ENCODE data around the gene OPTN.

DNA sequence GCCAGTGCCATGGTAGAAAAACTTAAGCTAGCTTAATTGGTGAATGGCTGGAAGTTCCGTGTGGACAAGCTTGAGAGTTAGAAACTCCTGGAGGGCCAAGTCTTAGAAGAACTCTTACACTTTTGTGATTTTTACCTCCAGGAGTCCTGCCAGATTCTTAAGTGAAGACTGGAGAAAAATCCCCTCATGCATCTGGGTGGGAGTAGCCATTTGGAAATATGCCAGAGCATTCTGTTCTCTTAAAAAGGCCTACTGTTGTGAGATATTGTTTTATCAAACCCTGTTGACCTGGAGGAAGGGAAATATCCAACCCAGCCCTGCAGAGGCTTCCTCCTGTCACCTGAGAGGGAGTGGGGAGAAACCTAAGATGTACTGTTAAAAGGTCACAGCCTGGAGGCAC lies 43.8 kb downstream of the OPTN start:
- TF ChIP-seq, protein P1, sequence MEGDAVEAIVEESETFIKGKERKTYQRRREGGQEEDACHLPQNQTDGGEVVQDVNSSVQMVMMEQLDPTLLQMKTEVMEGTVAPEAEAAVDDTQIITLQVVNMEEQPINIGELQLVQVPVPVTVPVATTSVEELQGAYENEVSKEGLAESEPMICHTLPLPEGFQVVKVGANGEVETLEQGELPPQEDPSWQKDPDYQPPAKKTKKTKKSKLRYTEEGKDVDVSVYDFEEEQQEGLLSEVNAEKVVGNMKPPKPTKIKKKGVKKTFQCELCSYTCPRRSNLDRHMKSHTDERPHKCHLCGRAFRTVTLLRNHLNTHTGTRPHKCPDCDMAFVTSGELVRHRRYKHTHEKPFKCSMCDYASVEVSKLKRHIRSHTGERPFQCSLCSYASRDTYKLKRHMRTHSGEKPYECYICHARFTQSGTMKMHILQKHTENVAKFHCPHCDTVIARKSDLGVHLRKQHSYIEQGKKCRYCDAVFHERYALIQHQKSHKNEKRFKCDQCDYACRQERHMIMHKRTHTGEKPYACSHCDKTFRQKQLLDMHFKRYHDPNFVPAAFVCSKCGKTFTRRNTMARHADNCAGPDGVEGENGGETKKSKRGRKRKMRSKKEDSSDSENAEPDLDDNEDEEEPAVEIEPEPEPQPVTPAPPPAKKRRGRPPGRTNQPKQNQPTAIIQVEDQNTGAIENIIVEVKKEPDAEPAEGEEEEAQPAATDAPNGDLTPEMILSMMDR (IDR thresholded peaks at IDR 0.05; ENCODE audit: control extremely low read depth in 1 of 3, insufficient read depth in 1 of 3, low read depth in 1 of 3, low read length in 3 of 3), result no peak
- no peak for TF ChIP-seq EGR1 (IDR thresholded peaks at IDR 0.05; ENCODE audit: borderline replicate concordance, low read depth, low read length)
- no peak for TF ChIP-seq EZH2 (IDR thresholded peaks at IDR 0.05; ENCODE audit: low read depth, low read length, severe bottlenecking)
- no peak for TF ChIP-seq NRF1 (IDR thresholded peaks at IDR 0.05; ENCODE audit: low read depth, low read length)
- TF ChIP-seq RAD21 (IDR thresholded peaks at IDR 0.05 in 1 of 2, conservative IDR thresholded peaks at IDR 0.05 in 1 of 2; ENCODE audit: low read depth in 2 of 2, low read length in 2 of 2), result no peak
- no peak for TF ChIP-seq SIN3A (conservative IDR thresholded peaks at IDR 0.05 in 1 of 2, IDR thresholded peaks at IDR 0.05 in 1 of 2; ENCODE audit: low read depth in 1 of 2, low read length in 2 of 2)

Data from H1 (cell line).